WTC11 (cell line): Measurements from ENCODE around the gene FAM53B. TPM values are rescaled to one million over a fixed set of nuclear protein-coding genes. Genes with fewer than 3 reads are reported as not detected.

Experiments used
- ATAC-seq: fragments of 200-7000 bp; cut with Tn5 transposase; 2 replicates; pipeline ENCODE4 v1.10.0; 2021; ENCODE audit warnings: mild to moderate bottlenecking, moderate library complexity
- CTCF ChIA-PET: fragments of 300-600 bp; sonication (Branson Sonifier 250); formaldehyde crosslinking; loops from one replicate; lab custom pipeline; 2021; ENCODE audit warnings: antibody characterized with exemption; lab: Charles Lee
- POLR2A ChIA-PET: fragments of 350-600 bp; sonication (Branson Sonifier 250); formaldehyde crosslinking; loops from one replicate; lab custom pipeline; 2021; ENCODE audit warnings: antibody characterized with exemption; lab: Charles Lee
- DNase-seq: peaks from one replicate; pipeline ENCODE4 v3.0.0; 2021; ENCODE audit warnings: low spot score
- H3K27ac Mint-ChIP-seq: 2 replicates; pipeline ENCODE4 v1.8.0; 2021; ENCODE audit warnings: mixed read lengths
- H3K27me3 Mint-ChIP-seq: 2 replicates; pipeline ENCODE4 v1.8.0; 2021; ENCODE audit warnings: low read depth, mild to moderate bottlenecking, moderate library complexity, mixed read lengths
- H3K36me3 Mint-ChIP-seq: 2 replicates; pipeline ENCODE4 v1.8.0; 2021; ENCODE audit warnings: mixed read lengths
- H3K4me1 Mint-ChIP-seq: 2 replicates; pipeline ENCODE4 v1.8.0; 2022; ENCODE audit warnings: mixed read lengths
- H3K4me3 Mint-ChIP-seq: 2 replicates; pipeline ENCODE4 v1.8.0; 2021; ENCODE audit warnings: mild to moderate bottlenecking, moderate library complexity, mixed read lengths
- H3K9me3 Mint-ChIP-seq: 2 replicates; pipeline ENCODE4 v1.8.0; 2021; ENCODE audit warnings: mixed read lengths
- CBFB ChIP-seq: sonication (generic); formaldehyde crosslinking; IDR thresholded peaks from 2 replicates; pipeline ENCODE4 v1.8.1; 2022; ENCODE audit warnings: mild to moderate bottlenecking, low read depth, missing genetic modification reagents
- E2F5 ChIP-seq: sonication (generic); formaldehyde crosslinking; IDR thresholded peaks from 2 replicates; pipeline ENCODE4 v1.8.1; 2022; ENCODE audit warnings: mild to moderate bottlenecking, moderate library complexity, missing genetic modification reagents
- ETV6 ChIP-seq: sonication (generic); formaldehyde crosslinking; IDR thresholded peaks from 2 replicates; pipeline ENCODE4 v1.8.1; 2022; ENCODE audit warnings: mild to moderate bottlenecking, missing genetic modification reagents
- FOXP4 ChIP-seq: sonication (generic); formaldehyde crosslinking; IDR thresholded peaks from 2 replicates; pipeline ENCODE4 v1.8.0; 2022; ENCODE audit warnings: mild to moderate bottlenecking, missing genetic modification reagents
- GRHL2 ChIP-seq: fragments of 250-450 bp; sonication (Bioruptor Pico); IDR thresholded peaks from 2 replicates; pipeline ENCODE4 v1.8.0; 2022; ENCODE audit warnings: mild to moderate bottlenecking, moderate library complexity; ENCODE audit not compliant: insufficient replicate concordance, severe bottlenecking
- HMGXB4 ChIP-seq: sonication (generic); formaldehyde crosslinking; IDR thresholded peaks from 2 replicates; pipeline ENCODE4 v1.8.1; 2023; ENCODE audit warnings: mild to moderate bottlenecking, moderate library complexity, missing genetic modification reagents
- JAZF1 ChIP-seq: fragments of 250-450 bp; sonication (Bioruptor Pico); IDR thresholded peaks from 2 replicates; pipeline ENCODE4 v1.9.0; 2021; ENCODE audit warnings: moderate library complexity, mild to moderate bottlenecking, inconsistent platforms
- MXD4 ChIP-seq: fragments of 250-450 bp; sonication (Bioruptor Pico); IDR thresholded peaks from 2 replicates; pipeline ENCODE4 v1.8.0; 2021; ENCODE audit warnings: mild to moderate bottlenecking, moderate library complexity, borderline replicate concordance
- NFE2L1 ChIP-seq: sonication (generic); formaldehyde crosslinking; IDR thresholded peaks from 2 replicates; pipeline ENCODE4 v1.8.1; 2023; ENCODE audit warnings: missing genetic modification reagents
- PREB ChIP-seq: sonication (generic); formaldehyde crosslinking; IDR thresholded peaks from 2 replicates; pipeline ENCODE4 v1.8.1; 2022; ENCODE audit warnings: mild to moderate bottlenecking, missing genetic modification reagents, moderate library complexity, borderline replicate concordance
- SMAD4 ChIP-seq: sonication (generic); formaldehyde crosslinking; IDR thresholded peaks from 2 replicates; pipeline ENCODE4 v1.8.0; 2022; ENCODE audit warnings: mild to moderate bottlenecking, missing genetic modification reagents
- TEAD1 ChIP-seq: sonication (generic); formaldehyde crosslinking; IDR thresholded peaks from 2 replicates; pipeline ENCODE4 v1.8.0; 2022; ENCODE audit warnings: mild to moderate bottlenecking, missing genetic modification reagents
- TP53 ChIP-seq: sonication (generic); formaldehyde crosslinking; IDR thresholded peaks from 2 replicates; pipeline ENCODE4 v1.8.1; 2023; ENCODE audit warnings: mild to moderate bottlenecking, missing genetic modification reagents
- USF1 ChIP-seq: sonication (generic); formaldehyde crosslinking; IDR thresholded peaks from 2 replicates; pipeline ENCODE4 v1.8.0; 2022; ENCODE audit warnings: mild to moderate bottlenecking, missing genetic modification reagents
- ZNF138 ChIP-seq: sonication (generic); formaldehyde crosslinking; conservative IDR thresholded peaks from 2 replicates; pipeline ENCODE4 v1.8.1; 2022; ENCODE audit warnings: mild to moderate bottlenecking, moderate library complexity, missing genetic modification reagents
- ZNF317 ChIP-seq: sonication (generic); formaldehyde crosslinking; IDR thresholded peaks from 2 replicates; pipeline ENCODE4 v1.8.1; 2023; ENCODE audit warnings: low read depth, mild to moderate bottlenecking, moderate library complexity, missing genetic modification reagents, borderline replicate concordance
- ZNF396 ChIP-seq: fragments of 250-450 bp; sonication (Bioruptor Pico); IDR thresholded peaks from 2 replicates; pipeline ENCODE4 v1.8.0; 2021; ENCODE audit warnings: mild to moderate bottlenecking, moderate library complexity, borderline replicate concordance
- ZNF423 ChIP-seq: fragments of 250-450 bp; sonication (Bioruptor Pico); IDR thresholded peaks from 2 replicates; pipeline ENCODE4 v2.1.2; 2022; ENCODE audit warnings: mild to moderate bottlenecking, moderate library complexity
- ZNF671 ChIP-seq: fragments of 250-450 bp; sonication (Bioruptor Pico); IDR thresholded peaks from 2 replicates; pipeline ENCODE4 v1.8.0; 2021; ENCODE audit warnings: mild to moderate bottlenecking
- total RNA-seq: library from RNA; stranded (reverse); gene quantifications from 3 replicates; pipeline ENCODE4 v1.2.3, GENCODE V29; 2021
- TF ChIP-seq, protein P1 (sequence below): sonication (generic); formaldehyde crosslinking; IDR thresholded peaks from 2 replicates; pipeline ENCODE4 v1.8.1; 2022; ENCODE audit warnings: low read depth, mild to moderate bottlenecking, moderate library complexity, missing genetic modification reagents, borderline replicate concordance
- TF ChIP-seq, protein P2 (sequence below): sonication (generic); formaldehyde crosslinking; IDR thresholded peaks from 2 replicates; pipeline ENCODE4 v1.8.0; 2023; ENCODE audit warnings: missing genetic modification reagents
- TF ChIP-seq, protein P3 (sequence below): sonication (generic); formaldehyde crosslinking; IDR thresholded peaks from 2 replicates; pipeline ENCODE4 v1.8.0; 2022; ENCODE audit warnings: mild to moderate bottlenecking, missing genetic modification reagents
- TF ChIP-seq, protein P4 (sequence below): sonication (generic); formaldehyde crosslinking; IDR thresholded peaks from 2 replicates; pipeline ENCODE4 v1.8.0; 2023; ENCODE audit warnings: mild to moderate bottlenecking, missing genetic modification reagents
- TF ChIP-seq, protein P5 (sequence below): sonication (generic); formaldehyde crosslinking; IDR thresholded peaks from 2 replicates; pipeline ENCODE4 v1.8.1; 2023; ENCODE audit warnings: mild to moderate bottlenecking, missing genetic modification reagents, moderate library complexity

The FAM53B gene
- total RNA-seq, 1 experiment from 2014 or later, result 21.3 TPM

- TF ChIP-seq, protein P1, sequence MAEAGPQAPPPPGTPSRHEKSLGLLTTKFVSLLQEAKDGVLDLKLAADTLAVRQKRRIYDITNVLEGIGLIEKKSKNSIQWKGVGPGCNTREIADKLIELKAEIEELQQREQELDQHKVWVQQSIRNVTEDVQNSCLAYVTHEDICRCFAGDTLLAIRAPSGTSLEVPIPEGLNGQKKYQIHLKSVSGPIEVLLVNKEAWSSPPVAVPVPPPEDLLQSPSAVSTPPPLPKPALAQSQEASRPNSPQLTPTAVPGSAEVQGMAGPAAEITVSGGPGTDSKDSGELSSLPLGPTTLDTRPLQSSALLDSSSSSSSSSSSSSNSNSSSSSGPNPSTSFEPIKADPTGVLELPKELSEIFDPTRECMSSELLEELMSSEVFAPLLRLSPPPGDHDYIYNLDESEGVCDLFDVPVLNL, result no peak
- TF ChIP-seq, protein P2, sequence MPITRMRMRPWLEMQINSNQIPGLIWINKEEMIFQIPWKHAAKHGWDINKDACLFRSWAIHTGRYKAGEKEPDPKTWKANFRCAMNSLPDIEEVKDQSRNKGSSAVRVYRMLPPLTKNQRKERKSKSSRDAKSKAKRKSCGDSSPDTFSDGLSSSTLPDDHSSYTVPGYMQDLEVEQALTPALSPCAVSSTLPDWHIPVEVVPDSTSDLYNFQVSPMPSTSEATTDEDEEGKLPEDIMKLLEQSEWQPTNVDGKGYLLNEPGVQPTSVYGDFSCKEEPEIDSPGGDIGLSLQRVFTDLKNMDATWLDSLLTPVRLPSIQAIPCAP, result no peak
- TF ChIP-seq ZNF423 (no peak), ZNF396 (CRISPR knock-in tag) (no peak), MXD4 (no peak), ZNF671 (no peak), HMGXB4 (CRISPR knock-in tag) (no peak), E2F5 (CRISPR knock-in tag) (no peak), TEAD1 (CRISPR knock-in tag) (no peak)
- TF ChIP-seq, protein P3, sequence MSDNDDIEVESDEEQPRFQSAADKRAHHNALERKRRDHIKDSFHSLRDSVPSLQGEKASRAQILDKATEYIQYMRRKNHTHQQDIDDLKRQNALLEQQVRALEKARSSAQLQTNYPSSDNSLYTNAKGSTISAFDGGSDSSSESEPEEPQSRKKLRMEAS (CRISPR knock-in tag), result no peak
These were observed 119.7 kb downstream of the FAM53B start (continued) for GRCh38 chr10:124624466-124624865.

DNA sequence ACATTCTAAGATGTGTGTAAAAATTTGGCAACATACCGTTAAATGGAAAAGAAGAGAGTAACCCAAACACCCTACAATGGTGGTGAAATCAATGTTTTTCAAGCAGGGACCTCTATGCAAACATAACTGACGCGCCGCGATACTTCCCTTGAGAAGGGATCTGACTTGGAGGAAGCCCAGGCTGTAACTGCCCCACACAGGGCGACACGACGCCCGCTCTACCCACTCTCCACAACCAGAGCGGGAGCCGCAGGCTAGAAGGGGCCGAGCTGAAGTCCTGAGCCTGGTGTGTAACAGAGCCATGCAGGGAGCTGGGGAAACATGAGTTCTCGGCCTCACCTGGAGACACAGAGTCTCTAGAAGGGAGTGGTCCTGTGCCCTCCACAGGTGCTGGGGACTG lies 120.2 kb downstream of the FAM53B start:
- DNase-seq, result no peak
- peak; percentile 10; the same call in 1 of the 2 replicates for ATAC-seq
- POLR2A ChIA-PET, result interaction anchor here (0.6 kb wide), 1 partner anchor 118 kb away, joined by 9 read pairs; no protein-coding TSS in a partner anchor
- CTCF ChIA-PET, result interaction anchor here (2.0 kb wide), 1 partner anchor 116 kb away, joined by 14 read pairs; no protein-coding TSS in a partner anchor
- no peaks in the 10 kb centered on the region for H3K9me3 Mint-ChIP-seq
- no peaks in the 10 kb centered on the region for H3K36me3 Mint-ChIP-seq
- peak overlapping the region; percentile 19 for H3K27ac Mint-ChIP-seq
- H3K27me3 Mint-ChIP-seq, result no peaks in the 10 kb centered on the region
- H3K4me3 Mint-ChIP-seq, result no peak overlapping the region
- peaks cover 22% of the 10 kb centered on the region for H3K4me1 Mint-ChIP-seq
- TF ChIP-seq FOXP4 (CRISPR knock-in tag) (no peak), JAZF1 (no peak), ZNF396 (CRISPR knock-in tag) (no peak), PREB (CRISPR knock-in tag) (no peak), USF1 (CRISPR knock-in tag) (no peak), TP53 (CRISPR knock-in tag) (no peak), ETV6 (CRISPR knock-in tag) (no peak), SMAD4 (CRISPR knock-in tag) (no peak), NFE2L1 (CRISPR knock-in tag) (no peak), ZNF317 (CRISPR knock-in tag) (no peak), ZNF423 (no peak), GRHL2 (CRISPR knock-in tag) (no peak), CBFB (no peak), ZNF138 (no peak)
- TF ChIP-seq, protein P4, sequence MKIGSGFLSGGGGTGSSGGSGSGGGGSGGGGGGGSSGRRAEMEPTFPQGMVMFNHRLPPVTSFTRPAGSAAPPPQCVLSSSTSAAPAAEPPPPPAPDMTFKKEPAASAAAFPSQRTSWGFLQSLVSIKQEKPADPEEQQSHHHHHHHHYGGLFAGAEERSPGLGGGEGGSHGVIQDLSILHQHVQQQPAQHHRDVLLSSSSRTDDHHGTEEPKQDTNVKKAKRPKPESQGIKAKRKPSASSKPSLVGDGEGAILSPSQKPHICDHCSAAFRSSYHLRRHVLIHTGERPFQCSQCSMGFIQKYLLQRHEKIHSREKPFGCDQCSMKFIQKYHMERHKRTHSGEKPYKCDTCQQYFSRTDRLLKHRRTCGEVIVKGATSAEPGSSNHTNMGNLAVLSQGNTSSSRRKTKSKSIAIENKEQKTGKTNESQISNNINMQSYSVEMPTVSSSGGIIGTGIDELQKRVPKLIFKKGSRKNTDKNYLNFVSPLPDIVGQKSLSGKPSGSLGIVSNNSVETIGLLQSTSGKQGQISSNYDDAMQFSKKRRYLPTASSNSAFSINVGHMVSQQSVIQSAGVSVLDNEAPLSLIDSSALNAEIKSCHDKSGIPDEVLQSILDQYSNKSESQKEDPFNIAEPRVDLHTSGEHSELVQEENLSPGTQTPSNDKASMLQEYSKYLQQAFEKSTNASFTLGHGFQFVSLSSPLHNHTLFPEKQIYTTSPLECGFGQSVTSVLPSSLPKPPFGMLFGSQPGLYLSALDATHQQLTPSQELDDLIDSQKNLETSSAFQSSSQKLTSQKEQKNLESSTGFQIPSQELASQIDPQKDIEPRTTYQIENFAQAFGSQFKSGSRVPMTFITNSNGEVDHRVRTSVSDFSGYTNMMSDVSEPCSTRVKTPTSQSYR, result no peak
- TF ChIP-seq, protein P5, sequence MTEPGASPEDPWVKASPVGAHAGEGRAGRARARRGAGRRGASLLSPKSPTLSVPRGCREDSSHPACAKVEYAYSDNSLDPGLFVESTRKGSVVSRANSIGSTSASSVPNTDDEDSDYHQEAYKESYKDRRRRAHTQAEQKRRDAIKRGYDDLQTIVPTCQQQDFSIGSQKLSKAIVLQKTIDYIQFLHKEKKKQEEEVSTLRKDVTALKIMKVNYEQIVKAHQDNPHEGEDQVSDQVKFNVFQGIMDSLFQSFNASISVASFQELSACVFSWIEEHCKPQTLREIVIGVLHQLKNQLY (CRISPR knock-in tag), result no peak
